WI38 (cell line): ENCODE measurements around the gene GJB2.

ENCODE experiments used
- H3K4me3 ChIP-seq: 2 replicates; pipeline ENCODE4 v1.5.1; 2011; ENCODE audit warnings: low read depth, mild to moderate bottlenecking, control low read depth, low read length
- TF ChIP-seq, protein P1 (sequence below): IDR thresholded peaks from 2 replicates; pipeline ENCODE4 v1.5.1; 2012; ENCODE audit warnings: low read depth, mild to moderate bottlenecking, control low read depth, low read length

The GJB2 gene

DNA sequence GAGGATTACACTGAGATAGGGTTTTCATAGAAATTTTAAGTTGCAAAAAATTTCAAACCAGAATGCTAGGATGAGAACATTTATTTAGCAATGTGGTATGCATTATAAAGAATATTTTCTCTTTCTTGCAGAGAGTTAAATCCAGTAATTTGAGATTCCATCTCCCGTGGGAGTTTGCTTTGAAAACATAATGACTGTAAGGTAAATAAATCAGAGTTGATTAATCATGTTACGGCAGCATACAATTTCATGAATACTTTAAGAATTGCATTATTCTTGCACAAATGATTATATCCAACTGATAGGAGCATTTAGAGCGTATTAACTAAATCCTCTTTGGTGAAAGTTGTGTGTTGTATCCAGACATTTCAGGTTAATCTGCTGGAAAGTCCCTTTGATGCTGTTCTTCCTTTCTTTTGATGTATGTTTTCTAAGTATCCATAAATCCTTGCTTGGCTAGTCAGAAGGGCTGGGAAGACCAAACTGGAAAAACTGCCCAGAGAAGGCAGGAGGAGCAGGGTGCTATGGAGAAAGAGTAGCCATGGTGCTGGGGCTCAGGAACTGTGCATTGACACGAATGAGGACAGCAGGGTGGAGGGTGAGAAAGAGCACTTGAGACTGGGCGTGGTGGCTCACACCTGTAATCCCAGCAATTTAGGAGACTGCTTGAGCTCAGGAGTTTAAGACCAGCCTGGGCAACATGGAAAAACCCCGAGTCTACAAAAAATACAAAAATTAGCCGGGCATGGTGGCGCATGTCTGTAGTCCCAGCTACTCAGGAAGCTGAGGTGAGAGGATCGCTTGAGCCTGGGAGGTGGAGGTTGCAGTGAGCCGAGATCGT lies 27.1 kb downstream of the GJB2 start:
- TF ChIP-seq, protein P1, sequence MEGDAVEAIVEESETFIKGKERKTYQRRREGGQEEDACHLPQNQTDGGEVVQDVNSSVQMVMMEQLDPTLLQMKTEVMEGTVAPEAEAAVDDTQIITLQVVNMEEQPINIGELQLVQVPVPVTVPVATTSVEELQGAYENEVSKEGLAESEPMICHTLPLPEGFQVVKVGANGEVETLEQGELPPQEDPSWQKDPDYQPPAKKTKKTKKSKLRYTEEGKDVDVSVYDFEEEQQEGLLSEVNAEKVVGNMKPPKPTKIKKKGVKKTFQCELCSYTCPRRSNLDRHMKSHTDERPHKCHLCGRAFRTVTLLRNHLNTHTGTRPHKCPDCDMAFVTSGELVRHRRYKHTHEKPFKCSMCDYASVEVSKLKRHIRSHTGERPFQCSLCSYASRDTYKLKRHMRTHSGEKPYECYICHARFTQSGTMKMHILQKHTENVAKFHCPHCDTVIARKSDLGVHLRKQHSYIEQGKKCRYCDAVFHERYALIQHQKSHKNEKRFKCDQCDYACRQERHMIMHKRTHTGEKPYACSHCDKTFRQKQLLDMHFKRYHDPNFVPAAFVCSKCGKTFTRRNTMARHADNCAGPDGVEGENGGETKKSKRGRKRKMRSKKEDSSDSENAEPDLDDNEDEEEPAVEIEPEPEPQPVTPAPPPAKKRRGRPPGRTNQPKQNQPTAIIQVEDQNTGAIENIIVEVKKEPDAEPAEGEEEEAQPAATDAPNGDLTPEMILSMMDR = no peak
- no peak overlapping the region for H3K4me3 ChIP-seq

DNA sequence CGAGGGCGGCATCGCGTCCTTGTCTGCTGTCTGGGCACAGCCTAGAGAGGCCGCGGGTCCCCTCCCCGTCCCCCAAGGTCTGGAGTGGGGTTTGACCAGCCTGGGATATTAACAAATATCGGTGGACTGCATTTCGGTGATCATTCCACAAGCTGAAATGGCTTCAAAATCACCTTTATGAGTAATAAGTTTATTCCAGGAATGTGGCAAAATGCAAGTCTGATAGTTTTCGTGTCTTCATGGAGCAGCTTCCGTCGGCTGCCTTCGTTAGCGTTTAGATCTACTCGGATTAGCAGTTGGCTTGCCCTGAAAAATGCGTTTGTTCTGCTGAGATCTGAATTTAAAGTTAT lies 30.8 kb downstream of the GJB2 start:
- TF ChIP-seq, protein P1 = no peak
- H3K4me3 ChIP-seq = peak overlapping the region; percentile 65; the same call in 1 of the 2 replicates

DNA sequence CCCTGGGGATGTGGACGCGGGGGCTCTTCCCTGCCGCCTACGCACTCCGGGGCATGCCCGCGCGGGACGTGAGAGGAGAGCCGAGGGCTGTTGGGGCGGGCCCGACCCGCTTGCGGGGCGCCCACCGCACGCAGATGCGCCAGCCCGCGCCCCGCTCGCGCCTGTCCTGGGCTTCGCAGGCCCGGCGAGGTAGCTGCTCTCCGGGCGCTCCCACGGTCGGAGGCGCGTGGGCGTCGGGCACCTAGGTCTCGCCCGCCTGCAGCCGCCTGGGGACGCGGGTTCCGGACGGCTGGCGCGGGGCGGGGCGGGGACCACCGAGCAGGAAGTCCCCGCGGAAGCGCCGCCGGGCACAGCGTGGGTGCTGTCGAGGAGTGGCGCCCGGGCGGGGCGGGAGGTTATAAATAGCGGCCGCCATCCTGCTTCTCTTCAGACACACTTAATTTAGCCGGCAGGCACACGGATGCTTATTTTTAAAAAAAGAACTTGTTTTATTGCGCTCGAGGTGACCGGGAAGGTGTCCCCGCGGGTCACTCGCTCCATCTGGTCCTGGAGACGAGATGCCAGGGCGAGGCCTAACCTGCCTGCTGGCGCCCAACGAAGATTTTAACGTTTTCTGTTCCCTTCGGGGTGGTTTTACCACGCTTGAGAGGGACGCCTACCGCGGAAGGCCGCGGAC lies 31.3 kb downstream of the GJB2 start:
- H3K4me3 ChIP-seq = peak overlapping the region; percentile 65
- TF ChIP-seq, protein P1 = no peak

DNA sequence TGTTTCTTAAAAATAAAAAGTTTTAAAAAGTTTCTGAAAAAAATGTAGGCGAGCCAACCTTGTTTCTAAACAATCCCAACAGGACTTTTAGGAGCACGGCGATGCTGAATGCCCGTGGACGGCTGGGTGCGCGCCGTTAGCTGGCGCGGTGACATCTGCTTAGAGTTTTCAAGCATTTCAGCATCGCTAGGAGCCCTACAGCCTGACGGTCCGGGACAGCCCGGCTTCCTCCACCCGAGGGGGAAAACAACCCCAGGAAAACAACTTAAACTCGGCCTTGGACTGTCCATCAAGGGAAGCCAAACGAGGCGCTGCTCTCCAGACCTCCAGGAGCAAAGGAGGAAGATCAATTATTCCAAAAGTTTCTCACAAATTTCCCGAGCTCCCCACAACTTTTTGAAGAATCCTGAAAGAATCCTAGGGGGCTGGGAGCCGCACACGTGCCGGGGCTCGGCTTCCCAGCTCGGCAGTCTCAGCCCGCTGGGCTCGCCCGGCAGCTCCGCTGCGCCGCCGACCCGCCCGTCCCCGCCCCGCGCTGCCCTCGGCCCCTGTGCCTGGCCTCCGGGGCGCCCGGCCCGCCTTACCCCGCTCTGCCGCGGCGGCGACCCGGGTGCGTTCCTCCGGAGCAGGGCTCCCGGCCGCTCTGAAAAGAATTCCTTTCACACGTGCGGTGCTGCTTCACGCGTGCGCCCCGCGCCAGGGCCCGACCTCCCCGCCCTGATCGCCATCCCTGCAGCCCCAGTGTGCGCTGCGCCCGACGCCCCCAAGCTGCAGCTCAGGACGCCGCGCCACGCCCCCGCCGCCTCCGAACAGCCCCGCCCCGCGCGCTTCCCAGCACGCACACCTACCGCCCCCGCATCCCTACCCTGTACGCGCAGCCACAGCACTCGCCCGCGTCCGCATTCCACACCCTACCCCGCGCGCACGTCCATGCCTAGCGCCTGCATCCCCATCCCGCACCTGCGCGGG lies 32.1 kb downstream of the GJB2 start, which contains the start of gene GJA3:
GJA3 (minus strand) TSS at position 747 of the 969 bp plus-strand sequence. CDS start 17,764 bp downstream, outside the sequence.
- TF ChIP-seq, protein P1 = no peak
- H3K4me3 ChIP-seq = peak within 1 kb of the TSS; percentile 65

DNA sequence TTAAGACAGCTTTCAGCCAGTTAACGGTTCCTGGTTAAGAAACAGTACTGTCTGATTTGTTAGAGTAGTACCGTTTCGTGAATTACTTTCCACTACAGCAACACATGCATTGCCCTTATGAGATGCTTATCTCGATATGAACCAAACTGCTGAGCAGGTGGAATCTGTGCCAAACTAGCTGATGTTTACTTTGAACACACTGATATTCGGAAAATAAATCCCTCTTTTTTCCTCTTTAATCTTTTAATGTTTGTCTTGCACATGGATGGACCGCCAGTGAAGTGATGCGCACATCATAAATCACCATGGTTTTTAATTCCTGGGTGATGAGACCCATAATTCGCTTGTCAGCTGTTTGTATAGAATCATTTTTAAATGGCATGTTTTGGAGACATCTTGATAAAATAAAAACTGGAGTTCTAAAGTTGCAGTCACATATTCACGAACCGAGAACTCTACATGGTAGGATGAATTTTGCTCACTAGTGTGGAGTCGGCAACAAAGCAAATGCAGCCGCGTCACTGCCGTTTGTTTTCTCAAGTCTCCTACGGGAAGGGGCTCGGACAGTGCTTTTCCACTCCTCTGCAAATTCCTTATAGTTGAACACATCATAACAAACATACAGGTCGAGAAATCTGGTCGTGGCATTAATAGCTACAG lies 33.0 kb downstream of the GJB2 start:
- TF ChIP-seq, protein P1 = no peak
- H3K4me3 ChIP-seq = peak overlapping the region; percentile 65

DNA sequence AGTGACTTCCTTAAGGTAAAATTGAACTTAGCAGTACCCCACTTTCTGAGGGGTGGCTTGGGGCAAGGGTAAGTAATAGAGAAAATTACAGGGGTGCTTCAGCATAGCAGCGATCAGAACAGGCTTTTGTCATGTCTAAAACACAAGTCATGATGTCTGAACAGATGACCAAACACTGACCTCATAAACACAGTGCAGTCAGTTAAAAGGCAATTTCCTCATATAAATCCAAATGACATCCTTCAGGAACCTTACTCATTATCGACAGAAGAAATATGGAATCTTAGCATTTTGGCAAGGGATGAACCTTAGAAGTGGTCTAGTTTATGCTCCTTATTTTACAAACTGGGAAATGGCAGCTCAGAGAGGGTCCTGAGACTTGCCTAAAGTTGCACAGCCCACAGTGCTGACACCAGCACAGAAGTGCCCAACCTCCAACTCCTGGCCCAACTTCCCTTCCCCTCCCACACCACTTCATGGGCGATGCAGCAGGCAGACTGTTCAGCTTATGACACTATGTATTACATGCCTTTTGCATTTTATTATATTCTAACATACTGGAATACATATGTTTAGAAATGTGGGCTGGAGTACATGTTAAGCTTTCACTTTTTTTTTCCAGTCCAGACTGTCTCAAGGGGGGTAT lies 35.5 kb downstream of the GJB2 start:
- no peak overlapping the region for H3K4me3 ChIP-seq
- TF ChIP-seq, protein P1 = no peak
